HepG2 (cell line): ENCODE results near the gene EIF5B.

ENCODE experiments used
- EZH2 ChIP-seq: conservative IDR thresholded peaks from 2 replicates; pipeline ENCODE4 v1.6.1; 2012; ENCODE audit warnings: mild to moderate bottlenecking, low read depth, low read length, moderate library complexity
- TAF1 ChIP-seq: sonication (generic); formaldehyde crosslinking; IDR thresholded peaks from 2 replicates; pipeline ENCODE4 v1.4.0; 2020; ENCODE audit warnings: missing genetic modification reagents

GRCh38 chr2:99430614-99431291 is 93.6 kb downstream of the EIF5B start:
- no peak for TF ChIP-seq TAF1
- no peak for TF ChIP-seq EZH2
